ENCODE data around the gene FAM200C. TPM values are rescaled to one million over a fixed set of nuclear protein-coding genes. Genes with fewer than 3 reads are reported as not detected.

Gene FAM200C
- total and polyA plus RNA-seq, 2 donors (not counting 1 experiment from before 2014, with no cell fraction given): 0.28 to 1.3 TPM

GRCh38 chr5:160380041-160380440 lies 19.8 kb downstream of the FAM200C start:
- Histone ChIP-seq H2AFZ (ENCODE audit: insufficient read depth, low read depth, low read length, poor library complexity, severe bottlenecking) (no peak overlapping the region), H3K4me3 (ENCODE audit: control extremely low read depth in 1 of 5, extremely low read depth in 1 of 5, insufficient read depth in 1 of 5, low read depth in 2 of 5, low read length in 4 of 5) (no peak overlapping the region), H3K36me3 (replicated peaks in 1 of 2; ENCODE audit: control extremely low read depth in 1 of 2, control insufficient read depth in 1 of 2, extremely low read depth in 1 of 2, insufficient read depth in 2 of 2, low read length in 1 of 2) (no peaks in the 10 kb centered on the region), H3K9ac (ENCODE audit: low read length) (no peak overlapping the region), H4K20me1 (ENCODE audit: control insufficient read depth, insufficient read depth, low read length, poor library complexity, severe bottlenecking) (no peaks in the 10 kb centered on the region), H3K4me2 (replicated peaks; ENCODE audit: low read depth, low read length, poor library complexity, severe bottlenecking) (no peak overlapping the region), H3K27ac (ENCODE audit: low read length in 2 of 2) (no peak overlapping the region), H3K4me1 (ENCODE audit: control insufficient read depth in 2 of 2, insufficient read depth in 2 of 2, low read length in 2 of 2) (peaks cover 0 to 6% of the 10 kb centered on the region in 2 donors), H3K9me3 (ENCODE audit: control extremely low read depth in 1 of 3, control insufficient read depth in 2 of 3, insufficient read depth in 1 of 3, low read length in 2 of 3) (no peaks in the 10 kb centered on the region), H3K79me2 (ENCODE audit: control insufficient read depth, insufficient read depth, low read length) (no peaks in the 10 kb centered on the region), H3K27me3 (replicated peaks in 1 of 4; ENCODE audit: control extremely low read depth in 1 of 4, control insufficient read depth in 3 of 4, insufficient read depth in 4 of 4, low read length in 3 of 4) (peaks cover 0 to 4% (median 0%) of the 10 kb centered on the region in 4 experiments)
- DNase-seq: no peak
- Mint-ChIP-seq H3K9me3 (ENCODE audit: insufficient read depth) (no peaks in the 10 kb centered on the region), H3K4me3 (no peak overlapping the region), H3K4me1 (peaks cover 14% of the 10 kb centered on the region), H3K27me3 (peaks cover 24% of the 10 kb centered on the region), H3K27ac (no peak overlapping the region)
- TF ChIP-seq EZH2 (IDR thresholded peaks at IDR 0.05; ENCODE audit: borderline replicate concordance, insufficient read depth, low read depth, low read length, poor library complexity, severe bottlenecking) (no peak), CTCF (IDR thresholded peaks at IDR 0.05) (no peak)
- ChIA-PET POLR2A (interaction anchor here (0.6 kb wide), 1 partner anchor 32 kb away, joined by 7 read pairs; no protein-coding TSS in a partner anchor), CTCF (interaction anchor here (1.2 to 2.3 kb wide), 2 partner anchors 11 to 16 kb away, joined by 3 to 9 read pairs; no protein-coding TSS in a partner anchor)
- WGBS (ENCODE audit: insufficient coverage): no CpG with 5 or more reads among the region's 2 CpGs
- ATAC-seq (ENCODE audit: low read depth): no peak
- intact Hi-C loops (cut with micrococcal nuclease): no loop called here

GRCh38 chr5:160379511-160379910 lies 20.3 kb downstream of the FAM200C start:
- Mint-ChIP-seq H3K27me3 (peaks cover 29% of the 10 kb centered on the region), H3K4me3 (no peak overlapping the region), H3K9me3 (ENCODE audit: insufficient read depth) (no peaks in the 10 kb centered on the region), H3K27ac (no peak overlapping the region), H3K4me1 (peaks cover 14% of the 10 kb centered on the region)
- intact Hi-C loops (cut with micrococcal nuclease): no loop called here
- H3K4me3 ChIP-seq (ENCODE audit: control extremely low read depth in 1 of 5, extremely low read depth in 1 of 5, insufficient read depth in 1 of 5, low read depth in 2 of 5, low read length in 4 of 5): no peak overlapping the region
- H2AFZ ChIP-seq (ENCODE audit: insufficient read depth, low read depth, low read length, poor library complexity, severe bottlenecking): no peak overlapping the region
- H3K4me2 ChIP-seq (replicated peaks; ENCODE audit: low read depth, low read length, poor library complexity, severe bottlenecking): no peak overlapping the region
- no peaks in the 10 kb centered on the region for H3K9me3 ChIP-seq (ENCODE audit: control extremely low read depth in 1 of 3, control insufficient read depth in 2 of 3, insufficient read depth in 1 of 3, low read length in 2 of 3)
- no peaks in the 10 kb centered on the region for H4K20me1 ChIP-seq (ENCODE audit: control insufficient read depth, insufficient read depth, low read length, poor library complexity, severe bottlenecking)
- TF ChIP-seq EZH2 (IDR thresholded peaks at IDR 0.05; ENCODE audit: borderline replicate concordance, insufficient read depth, low read depth, low read length, poor library complexity, severe bottlenecking) (no peak), CTCF (IDR thresholded peaks at IDR 0.05) (no peak)
- H3K9ac ChIP-seq (ENCODE audit: low read length): no peak overlapping the region
- 50% methylated on average over 2 of the region's 4 CpGs for WGBS (ENCODE audit: insufficient coverage)
- peaks cover 0 to 6% of the 10 kb centered on the region in 2 donors for H3K4me1 ChIP-seq (ENCODE audit: control insufficient read depth in 2 of 2, insufficient read depth in 2 of 2, low read length in 2 of 2)
- CTCF ChIA-PET: interaction anchor here (1.2 to 2.3 kb wide), 2 partner anchors 12 to 16 kb away, joined by 3 to 9 read pairs; no protein-coding TSS in a partner anchor
- peaks cover 0 to 8% (median 0%) of the 10 kb centered on the region in 4 experiments for H3K27me3 ChIP-seq (replicated peaks in 1 of 4; ENCODE audit: control extremely low read depth in 1 of 4, control insufficient read depth in 3 of 4, insufficient read depth in 4 of 4, low read length in 3 of 4)
- no peaks in the 10 kb centered on the region for H3K79me2 ChIP-seq (ENCODE audit: control insufficient read depth, insufficient read depth, low read length)
- POLR2A ChIA-PET: no interaction called here
- DNase-seq: no peak
- no peak for ATAC-seq (ENCODE audit: low read depth)
- no peak overlapping the region for H3K27ac ChIP-seq (ENCODE audit: low read length in 2 of 2)
- no peaks in the 10 kb centered on the region for H3K36me3 ChIP-seq (replicated peaks in 1 of 2; ENCODE audit: control extremely low read depth in 1 of 2, control insufficient read depth in 1 of 2, extremely low read depth in 1 of 2, insufficient read depth in 2 of 2, low read length in 1 of 2)

All from B cell (primary cell).